Sigmoid colon (tissue), 4 donors: ENCODE data around the gene FGF14.

Experiments
- EP300 ChIP-seq, 4 donors: sonication (generic); formaldehyde crosslinking; IDR thresholded peaks; one replicate each; pipeline ENCODE4 v1.6.1; 2017; ENCODE audit warnings: antibody characterized with exemption in 4 of 4
- POLR2A ChIP-seq, 2 donors: fragments of 450-650 bp; IDR thresholded peaks; one replicate each; pipeline ENCODE4 v1.6.1; 2016; ENCODE audit warnings: antibody characterized with exemption in 2 of 2, mild to moderate bottlenecking in 2 of 2, moderate library complexity in 2 of 2
- POLR2AphosphoS5 ChIP-seq, 4 donors: sonication (generic); formaldehyde crosslinking; IDR thresholded peaks; one replicate each; pipeline ENCODE4 v1.6.1; 2017; ENCODE audit warnings: antibody characterized with exemption in 4 of 4
- TF ChIP-seq, protein P1 (sequence below), 4 experiments: fragments of 450-650 bp in 3 of 4; fragments of 200-600 bp in 1 of 4; IDR thresholded peaks; one replicate each; pipeline ENCODE4 v1.5.1; 2016 to 2019; ENCODE audit warnings: antibody characterized with exemption in 4 of 4, mild to moderate bottlenecking in 3 of 4, moderate library complexity in 2 of 4

DNA sequence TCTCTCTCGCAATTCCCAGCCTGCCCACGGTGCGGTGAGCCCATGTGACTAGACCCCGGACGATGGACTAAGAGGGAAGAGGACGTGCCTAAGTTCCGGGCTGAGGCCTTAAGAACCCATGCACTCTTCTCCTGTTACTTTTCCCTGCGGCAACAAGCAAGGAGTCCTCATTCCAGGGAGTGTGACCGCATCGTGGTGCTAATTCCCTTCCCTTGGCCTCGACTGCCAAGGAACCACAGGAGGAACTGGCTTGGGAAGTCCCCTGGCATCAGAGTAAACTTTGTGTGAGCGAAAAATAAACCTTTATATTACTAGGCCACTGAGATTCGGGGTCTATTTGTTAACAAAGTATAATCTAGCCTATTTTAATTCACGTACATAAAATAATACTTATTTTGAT is 34.0 kb downstream of the FGF14 start:
- TF ChIP-seq, protein P1, sequence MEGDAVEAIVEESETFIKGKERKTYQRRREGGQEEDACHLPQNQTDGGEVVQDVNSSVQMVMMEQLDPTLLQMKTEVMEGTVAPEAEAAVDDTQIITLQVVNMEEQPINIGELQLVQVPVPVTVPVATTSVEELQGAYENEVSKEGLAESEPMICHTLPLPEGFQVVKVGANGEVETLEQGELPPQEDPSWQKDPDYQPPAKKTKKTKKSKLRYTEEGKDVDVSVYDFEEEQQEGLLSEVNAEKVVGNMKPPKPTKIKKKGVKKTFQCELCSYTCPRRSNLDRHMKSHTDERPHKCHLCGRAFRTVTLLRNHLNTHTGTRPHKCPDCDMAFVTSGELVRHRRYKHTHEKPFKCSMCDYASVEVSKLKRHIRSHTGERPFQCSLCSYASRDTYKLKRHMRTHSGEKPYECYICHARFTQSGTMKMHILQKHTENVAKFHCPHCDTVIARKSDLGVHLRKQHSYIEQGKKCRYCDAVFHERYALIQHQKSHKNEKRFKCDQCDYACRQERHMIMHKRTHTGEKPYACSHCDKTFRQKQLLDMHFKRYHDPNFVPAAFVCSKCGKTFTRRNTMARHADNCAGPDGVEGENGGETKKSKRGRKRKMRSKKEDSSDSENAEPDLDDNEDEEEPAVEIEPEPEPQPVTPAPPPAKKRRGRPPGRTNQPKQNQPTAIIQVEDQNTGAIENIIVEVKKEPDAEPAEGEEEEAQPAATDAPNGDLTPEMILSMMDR (IDR thresholded peaks at IDR 0.05) = no peak
- no peak for TF ChIP-seq POLR2A (IDR thresholded peaks at IDR 0.05)
- TF ChIP-seq POLR2AphosphoS5 (IDR thresholded peaks at IDR 0.05) = no peak
- no peak for TF ChIP-seq EP300 (IDR thresholded peaks at IDR 0.05)
